Activated CD8-positive, alpha-beta memory T cell treated with anti-CD3 and anti-CD28 coated beads, Interleukin-2, amount 50 U/mL, for 48 hours (primary cell): ENCODE measurements around the gene ELAVL3.

Experiments
- DNase-seq: peaks from one replicate; pipeline ENCODE4 v3.0.0-alpha.2; 2020

The ELAVL3 gene

GRCh38 chr19:11405846-11406643 lies 74.8 kb downstream of the ELAVL3 start:
- DNase-seq, result no peak

- DNase-seq, result no peak
These were observed 76.1 kb downstream of the ELAVL3 start for GRCh38 chr19:11404588-11405222.

- no peak for DNase-seq
These were observed 78.9 kb downstream of the ELAVL3 start for GRCh38 chr19:11401808-11402543.
